ENCODE data around the gene TBC1D22A. TPM values are rescaled to one million over a fixed set of nuclear protein-coding genes. Genes with fewer than 3 reads are reported as not detected.

The TBC1D22A gene
- total and polyA plus RNA-seq, 10 of the 15 experiments (the other 5 are each of a cell fraction or from before 2014, with no cell fraction given) = 0.63 to 44.7 (median 27.4) TPM

DNA sequence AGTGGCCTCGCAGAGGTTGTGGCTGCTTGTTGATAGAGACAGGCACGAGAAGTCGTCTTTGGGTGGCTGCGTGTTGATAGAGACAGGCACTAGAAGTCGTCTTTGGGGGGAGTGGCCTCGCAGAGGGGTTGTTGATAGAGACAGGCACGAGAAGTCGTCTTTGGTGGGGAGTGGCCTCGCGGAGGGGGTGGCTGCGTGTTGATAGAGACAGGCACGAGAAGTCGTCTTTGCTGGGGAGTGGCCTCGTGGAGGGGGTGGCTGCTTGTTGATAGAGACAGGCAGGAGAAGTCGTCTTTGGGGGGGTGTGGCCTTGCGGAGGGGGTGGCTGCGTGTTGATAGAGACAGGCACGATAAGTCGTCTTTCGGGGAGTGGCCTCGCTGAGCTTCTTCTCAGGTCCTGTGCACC lies 328.8 kb downstream of the TBC1D22A start (continued):
- TF ChIP-seq SIX5 (IDR thresholded peaks at IDR 0.05; ENCODE audit: low read depth, low read length, severe bottlenecking) (no peak), PBX3 (IDR thresholded peaks at IDR 0.05; ENCODE audit: insufficient replicate concordance, low read depth, low read length) (no peak), ELK1 (IDR thresholded peaks at IDR 0.05; ENCODE audit: low read depth, low read length) (no peak), POU2F2 (IDR thresholded peaks at IDR 0.05; ENCODE audit: borderline replicate concordance, low read depth, low read length) (no peak), POLR2AphosphoS2 (IDR thresholded peaks at IDR 0.05; ENCODE audit: low read depth, low read length) (no peak)

DNA sequence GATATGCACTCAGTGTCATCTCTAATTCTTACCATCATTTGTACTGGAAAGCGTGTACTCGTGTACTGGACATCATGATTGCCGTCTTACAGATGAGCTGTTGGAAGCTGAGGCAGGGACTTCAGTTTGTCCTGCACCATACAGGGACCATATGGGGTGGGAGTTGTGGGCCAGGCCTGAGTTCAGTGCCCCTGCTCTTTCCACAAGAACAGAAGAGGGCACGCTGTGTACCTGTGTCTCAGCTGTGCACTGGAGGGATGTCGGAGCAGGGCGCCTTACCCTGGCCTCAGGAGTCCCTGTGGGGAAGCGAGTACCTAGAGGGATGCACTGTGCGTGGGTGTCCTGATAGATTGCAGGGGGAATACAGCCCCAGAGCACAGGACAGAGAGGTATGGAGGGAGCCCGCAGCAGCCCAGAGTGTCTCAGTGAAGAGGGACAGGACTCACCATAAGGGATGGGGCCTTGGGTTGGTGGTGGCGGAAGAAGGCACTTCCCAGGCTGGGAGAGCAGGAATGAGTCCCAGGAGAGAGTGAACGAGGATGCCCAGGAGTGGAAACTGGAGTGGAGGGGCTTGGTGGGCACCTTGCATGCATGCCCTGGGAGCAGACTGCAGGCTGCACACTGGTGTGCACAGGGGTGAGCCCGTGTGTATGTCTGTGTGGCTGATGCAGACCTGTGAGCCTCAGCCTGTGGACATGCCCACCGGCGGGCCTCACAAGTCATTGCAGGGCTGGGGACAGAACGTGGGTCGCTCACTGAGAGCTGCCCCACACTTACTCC lies 329.7 kb downstream of the TBC1D22A start:
- H3K9ac ChIP-seq (ENCODE audit: control insufficient read depth, insufficient read depth, low read length) = no peak overlapping the region
- DNase-seq (ENCODE audit: low read depth, low spot score) = no peak
- intact Hi-C loops (cut with micrococcal nuclease; ENCODE audit: unreplicated experiment) (no loop called here), in situ Hi-C loops (cut with MboI) (no loop called here)
- TF ChIP-seq SRF (IDR thresholded peaks at IDR 0.05; ENCODE audit: low read depth in 2 of 2, low read length in 2 of 2) (no peak), EP300 (IDR thresholded peaks at IDR 0.05; ENCODE audit: borderline replicate concordance in 1 of 2, control insufficient read depth in 1 of 2, low read depth in 2 of 2, low read length in 2 of 2) (no peak), BRCA1 (IDR thresholded peaks at IDR 0.05; ENCODE audit: low read depth, low read length) (no peak), PAX8 (IDR thresholded peaks at IDR 0.05) (no peak), CREB1 (IDR thresholded peaks at IDR 0.05; ENCODE audit: low read depth) (no peak), CEBPZ (IDR thresholded peaks at IDR 0.05; ENCODE audit: low read depth, low read length) (no peak), FOXM1 (IDR thresholded peaks at IDR 0.05; ENCODE audit: low read depth, low read length) (no peak), ZSCAN29 (IDR thresholded peaks at IDR 0.05) (no peak)
- no TSS peak for BruUV-seq (replicated peaks)
- no peak overlapping the region for H3K4me2 ChIP-seq (ENCODE audit: control insufficient read depth, insufficient read depth)
- ChIA-PET RAD21 (ENCODE audit: unreplicated experiment) (no interaction called here), POLR2A (no interaction called here), CTCF (no interaction called here), SMC1A (ENCODE audit: uncharacterized antibody, unreplicated experiment) (no interaction called here)
- H3K36me3 ChIP-seq (ENCODE audit: control insufficient read depth in 2 of 2, insufficient read depth in 2 of 2, low read length in 1 of 2) = no peaks in the 10 kb centered on the region; a peak in 2 of 4 replicates
- no peak for FAIRE-seq
- H3K27ac ChIP-seq (ENCODE audit: control insufficient read depth, insufficient read depth) = no peak overlapping the region
- H3K4me1 ChIP-seq (ENCODE audit: control insufficient read depth, insufficient read depth, low read length) = no peaks in the 10 kb centered on the region
- H3K27me3 ChIP-seq (replicated peaks in 1 of 2; ENCODE audit: control insufficient read depth in 2 of 2, insufficient read depth in 2 of 2, low read length in 1 of 2) = no peaks in the 10 kb centered on the region
- WGBS (ENCODE audit: insufficient coverage, insufficient replicate concordance, low lambda C conversion rate, missing lambda C conversion rate) = 96% methylated on average over 16 of the region's 16 CpGs
- no peaks in the 10 kb centered on the region for H3K79me2 ChIP-seq (ENCODE audit: control insufficient read depth, insufficient read depth, low read length)
- no peak for ATAC-seq
- peaks cover 7% of the 10 kb centered on the region; the same call in 2 of the 3 replicates for H3K9me3 ChIP-seq (replicated peaks; ENCODE audit: control insufficient read depth, insufficient read depth, low read length)
- H4K20me1 ChIP-seq (ENCODE audit: control insufficient read depth, insufficient read depth) = no peaks in the 10 kb centered on the region
- H3K4me3 ChIP-seq = no peak overlapping the region
- no peak overlapping the region for H2AFZ ChIP-seq (ENCODE audit: control insufficient read depth, low read depth, low read length)

Measured in GM12878 (cell line).